NCI-H524 (cell line): ENCODE data around the gene ENPP7.

Experiments used
- DNase-seq, 2 experiments: peaks; one replicate each; lab custom pipeline; 2025; lab: John Stamatoyannopoulos, UW

ENPP7 gene

DNA sequence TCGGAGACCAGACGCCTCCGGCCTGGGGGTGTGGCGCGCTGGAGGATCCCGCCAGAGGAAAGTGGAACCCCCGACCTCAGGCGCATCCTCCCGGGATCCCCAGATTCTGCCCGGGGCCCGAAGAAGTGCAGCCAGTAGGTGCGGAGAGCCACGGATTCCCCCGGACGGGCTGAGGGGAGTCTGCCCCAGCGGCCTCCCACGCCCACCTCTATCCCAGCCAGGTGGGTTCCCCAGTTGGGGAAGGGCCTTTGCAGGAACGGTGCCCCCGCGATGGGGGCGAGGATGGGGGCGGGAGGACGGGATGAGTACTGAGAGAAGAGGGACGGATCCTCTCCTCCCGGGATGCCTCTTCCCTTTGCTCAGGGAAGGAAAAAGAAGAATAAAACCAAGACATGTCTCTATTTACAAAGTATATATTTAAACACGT, 61.0 kb downstream of the ENPP7 start:
- DNase-seq: no peak
